CD4-positive, alpha-beta T cell treated with Interleukin-17A for 4 hours (primary cell): Measurements from ENCODE around the gene LRRC75A.
"Not testable (repeated sequence)": the region's sequence is repeated elsewhere in the genome, so short reads cannot be mapped to it uniquely, and the experiment has no call there.

Source experiments
- DNase-seq: peaks from one replicate; pipeline ENCODE4 v3.0.0-alpha.2; 2020; ENCODE audit warnings: mixed read lengths

LRRC75A gene

GRCh38 chr17:16449121-16449570, 42.8 kb downstream of the LRRC75A start:
- no peak for DNase-seq

GRCh38 chr17:16448490-16448889, 43.5 kb downstream of the LRRC75A start:
- no peak for DNase-seq

- no peak for DNase-seq
Observed at GRCh38 chr17:16447676-16448075, 44.3 kb downstream of the LRRC75A start.

GRCh38 chr17:16446338-16446983, 45.5 kb downstream of the LRRC75A start:
- DNase-seq = no peak

GRCh38 chr17:16444258-16444886, 47.6 kb downstream of the LRRC75A start:
- DNase-seq = no peak

GRCh38 chr17:16443511-16444257, 48.3 kb downstream of the LRRC75A start:
- DNase-seq = no peak

GRCh38 chr17:16442594-16443510, 49.1 kb downstream of the LRRC75A start:
- no peak for DNase-seq

GRCh38 chr17:16442141-16442540, 49.9 kb downstream of the LRRC75A start:
- no peak for DNase-seq

GRCh38 chr17:16440901-16441629, 50.9 kb downstream of the LRRC75A start:
- no peak for DNase-seq

- DNase-seq = not testable (repeated sequence)
Observed at GRCh38 chr17:16440354-16440753, 51.6 kb downstream of the LRRC75A start.

- peak; percentile 15 for DNase-seq
Observed at GRCh38 chr17:16439811-16440351, 52.1 kb downstream of the LRRC75A start.

- no peak for DNase-seq
Observed at GRCh38 chr17:16439303-16439791, 52.6 kb downstream of the LRRC75A start.

GRCh38 chr17:16438557-16439302, 53.3 kb downstream of the LRRC75A start:
- peak; percentile 94 for DNase-seq

GRCh38 chr17:16438173-16438556, 53.8 kb downstream of the LRRC75A start:
- DNase-seq = no peak

GRCh38 chr17:16437083-16437482, 54.9 kb downstream of the LRRC75A start:
- DNase-seq = no peak

GRCh38 chr17:16435925-16436886, 55.8 kb downstream of the LRRC75A start:
- DNase-seq = no peak

GRCh38 chr17:16434662-16435061, 57.3 kb downstream of the LRRC75A start:
- DNase-seq = no peak

GRCh38 chr17:16433514-16433913, 58.5 kb downstream of the LRRC75A start:
- DNase-seq = no peak

- no peak for DNase-seq
Observed at GRCh38 chr17:16432017-16432416, 60.0 kb downstream of the LRRC75A start.

- no peak for DNase-seq
Observed at GRCh38 chr17:16430650-16431049, 61.3 kb downstream of the LRRC75A start.
